Measurements from ENCODE around the gene SLC12A8.

Gene SLC12A8

GRCh38 chr3:125186261-125186787 is 26.2 kb downstream of the SLC12A8 start:
- peak; percentile 35 for DNase-seq

- DNase-seq = no peak
These were observed 26.7 kb downstream of the SLC12A8 start for GRCh38 chr3:125185805-125186204.

- no peak for DNase-seq
These were observed 32.7 kb downstream of the SLC12A8 start for GRCh38 chr3:125179884-125180240.

DNA sequence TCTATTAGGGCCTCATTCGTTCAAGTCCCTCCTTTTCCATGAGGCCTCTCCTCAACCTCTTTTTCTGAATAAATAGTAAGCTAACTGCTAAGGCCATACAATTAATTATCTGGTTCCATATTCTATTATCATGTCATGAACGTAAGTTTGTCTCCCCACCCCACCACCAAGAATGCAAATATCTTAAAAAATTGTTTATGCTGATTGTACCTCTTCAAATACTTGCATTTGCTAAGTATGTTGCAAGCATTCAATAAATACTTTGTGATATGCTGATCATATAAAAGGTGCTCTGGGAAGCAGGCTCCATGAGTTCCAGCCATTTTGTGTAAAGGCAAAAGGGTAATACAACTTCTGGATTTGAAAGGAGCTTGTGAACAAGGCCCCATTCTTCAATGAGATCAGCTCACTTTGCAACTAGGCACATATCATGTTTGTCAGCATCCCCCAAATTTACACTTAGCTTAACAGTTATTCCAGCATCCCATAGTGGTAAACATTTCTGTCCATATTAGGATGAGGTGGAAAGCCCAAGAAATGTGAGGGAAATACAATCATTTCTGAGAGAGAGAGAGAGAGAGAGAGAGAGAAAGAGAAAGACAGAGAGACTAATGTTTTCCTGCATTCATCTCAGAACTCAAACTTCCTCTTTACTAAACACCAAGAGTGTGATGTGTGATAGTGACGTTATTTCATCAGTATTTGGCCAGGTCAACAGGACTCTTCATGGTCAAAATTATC is 33.2 kb downstream of the SLC12A8 start:
- DNase-seq = no peak

DNA sequence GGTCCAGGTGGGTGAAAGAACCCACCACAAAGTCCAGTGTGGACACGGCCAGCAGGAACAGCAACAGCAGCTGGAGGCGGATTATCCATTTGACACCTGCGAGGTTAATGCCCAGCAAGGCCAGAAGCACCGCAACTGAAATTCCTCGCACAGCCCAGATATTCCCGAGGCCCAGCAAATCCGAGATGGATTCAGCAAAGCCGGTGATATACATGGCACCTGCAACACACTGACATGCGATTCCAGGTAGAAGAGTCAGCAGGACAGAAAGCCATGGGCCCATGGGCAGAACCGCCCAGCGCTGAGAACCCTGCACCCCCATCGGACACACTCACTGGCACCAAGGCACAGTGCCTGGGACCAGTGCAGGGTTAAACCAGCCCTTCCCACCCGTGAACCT is 34.8 kb downstream of the SLC12A8 start:
- no peak for DNase-seq

GRCh38 chr3:125175295-125176078 is 37.1 kb downstream of the SLC12A8 start:
- no peak for DNase-seq

DNA sequence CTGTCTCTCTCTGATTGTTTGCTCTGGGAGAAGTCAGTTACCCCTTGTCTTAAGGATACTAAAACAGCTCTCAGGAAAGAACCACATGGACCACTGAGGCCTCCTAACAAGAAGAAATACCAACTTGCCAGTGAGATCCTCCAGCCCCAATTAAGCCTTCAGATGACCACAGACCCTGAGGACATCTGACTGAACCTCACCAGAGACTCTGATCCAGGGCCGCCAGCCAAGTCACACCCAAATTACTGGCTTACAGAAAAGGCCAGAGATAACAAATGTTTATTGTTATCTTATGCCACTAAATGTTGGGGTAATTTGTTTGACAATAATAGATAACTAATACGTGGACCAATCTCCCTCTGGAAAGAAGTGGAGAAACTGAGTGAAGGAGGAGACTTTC is 40.2 kb downstream of the SLC12A8 start:
- no peak for DNase-seq

DNA sequence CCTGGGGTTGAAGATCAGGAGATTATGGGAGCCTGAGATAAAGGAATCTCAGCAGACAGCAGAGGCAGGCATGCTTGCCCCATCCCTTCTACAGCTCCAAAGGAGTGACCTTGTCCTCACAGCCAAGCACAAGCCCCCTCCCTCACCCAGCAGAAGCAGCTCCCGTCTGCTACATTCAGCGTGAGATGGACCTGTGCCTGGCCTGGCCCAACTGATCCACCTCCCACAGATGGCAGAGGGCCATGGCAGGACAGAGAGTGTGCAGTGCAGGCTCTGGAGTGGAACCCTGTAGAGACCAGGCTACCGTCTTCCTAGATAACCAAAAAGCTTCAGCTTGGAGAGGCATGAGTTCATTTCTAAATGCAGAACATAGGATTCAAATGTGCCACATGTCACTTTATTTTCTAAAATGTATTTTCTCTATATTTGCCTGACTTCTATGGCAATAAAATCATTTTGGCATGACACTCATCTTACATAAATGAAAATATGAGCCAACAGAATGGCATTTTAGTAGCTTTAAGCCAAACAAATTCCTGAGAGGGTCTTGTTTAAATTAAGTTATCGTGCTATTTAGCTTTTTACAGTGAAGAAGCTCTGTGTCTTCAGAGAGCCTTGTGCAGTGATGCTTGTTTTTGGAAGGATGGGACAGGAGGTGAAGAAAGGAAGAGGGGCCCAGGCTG is 43.7 kb downstream of the SLC12A8 start:
- peak; percentile 56 for DNase-seq

DNA sequence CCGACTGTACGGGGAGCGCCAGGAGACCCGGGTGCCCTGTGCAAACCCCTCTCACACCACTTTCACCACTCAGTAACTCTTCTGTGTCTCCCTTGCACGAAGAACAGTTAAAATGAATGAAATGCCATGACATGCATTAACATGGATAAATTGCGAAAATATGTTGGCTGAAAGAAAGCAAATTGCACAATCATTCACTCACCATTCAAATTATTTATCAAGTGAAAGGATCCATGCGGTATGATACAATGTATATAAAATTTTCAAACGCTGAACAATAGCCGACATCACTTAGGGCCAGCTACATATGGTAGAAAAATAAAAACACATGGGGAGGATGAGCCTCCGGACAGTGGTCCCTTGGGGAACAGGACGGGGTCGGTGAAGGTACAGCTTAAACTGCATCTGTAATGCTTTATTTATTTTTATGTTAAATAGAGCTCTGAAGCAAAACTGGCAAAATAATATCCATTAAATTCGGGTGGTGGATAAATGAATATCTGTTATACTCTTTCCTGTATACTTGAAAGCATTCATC is 45.9 kb downstream of the SLC12A8 start:
- DNase-seq = peak; percentile 83

DNA sequence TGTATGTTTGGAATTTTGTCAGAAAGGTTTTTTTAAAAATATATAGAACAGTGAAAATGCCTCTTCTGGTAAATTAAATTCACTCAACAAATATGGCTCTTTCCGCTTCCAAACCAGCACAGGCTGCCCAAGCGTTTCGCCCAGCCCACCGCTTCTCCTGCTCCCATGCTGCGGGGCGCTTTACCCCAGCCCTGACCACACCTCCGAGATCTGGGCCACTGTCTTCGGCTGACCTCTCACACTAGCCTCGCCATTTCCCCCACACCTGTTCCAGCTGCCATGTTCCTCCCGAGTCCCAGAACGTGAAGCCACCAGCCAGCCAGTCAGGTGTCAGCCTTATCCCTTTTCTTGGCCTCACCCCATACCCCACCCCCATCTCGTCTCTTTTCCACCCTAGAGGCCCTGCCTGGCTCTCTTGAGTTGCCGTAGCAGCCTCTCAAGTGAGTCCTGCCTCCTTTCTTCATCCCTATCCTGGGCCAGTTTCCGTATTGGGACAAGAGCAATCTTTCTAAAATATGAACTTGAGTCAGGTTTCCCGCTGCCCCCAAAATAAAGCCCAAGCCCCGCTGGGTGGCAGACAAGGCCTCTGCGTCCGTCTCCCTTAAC is 46.5 kb downstream of the SLC12A8 start:
- DNase-seq = no peak

DNA sequence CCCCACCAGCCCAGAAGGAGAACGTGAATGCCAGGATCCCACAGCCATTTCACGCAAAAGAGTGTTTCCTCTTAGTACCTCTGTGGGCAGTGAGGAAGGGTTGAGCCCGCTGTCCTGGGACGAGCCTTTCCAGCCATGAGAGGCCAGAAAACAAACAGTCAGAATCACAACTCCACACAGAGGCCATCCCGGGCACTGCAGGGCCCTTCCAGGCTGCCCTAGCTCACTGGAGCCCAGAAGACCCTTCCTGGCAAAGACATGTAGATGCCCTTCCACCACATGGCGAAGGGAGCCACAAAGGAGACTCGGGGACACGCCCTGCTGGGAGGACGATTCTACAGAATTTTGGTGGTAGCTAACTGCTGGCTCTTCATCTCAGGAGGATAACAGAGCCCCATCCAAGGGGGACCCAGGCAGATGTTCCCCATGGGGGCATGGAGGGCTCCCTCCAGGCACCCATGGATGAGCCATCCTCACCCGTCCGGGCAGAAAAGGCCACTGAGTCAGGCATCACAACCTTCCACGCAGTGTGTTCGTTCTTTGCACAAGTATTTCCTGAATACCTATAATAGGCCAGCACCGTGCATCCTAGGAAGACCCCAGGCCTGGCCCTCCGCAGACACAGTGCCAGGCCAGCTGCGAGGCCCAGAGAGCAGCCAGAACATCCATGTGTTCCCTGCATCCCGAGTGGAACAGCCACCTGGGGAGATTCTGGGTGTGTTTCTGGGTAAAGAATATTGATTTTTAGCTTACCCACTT is 47.2 kb downstream of the SLC12A8 start:
- peak; percentile 51 for DNase-seq

- no peak for DNase-seq
These were observed 48.6 kb downstream of the SLC12A8 start for GRCh38 chr3:125163739-125164601.

GRCh38 chr3:125161607-125162219 is 50.8 kb downstream of the SLC12A8 start:
- DNase-seq = no peak

DNA sequence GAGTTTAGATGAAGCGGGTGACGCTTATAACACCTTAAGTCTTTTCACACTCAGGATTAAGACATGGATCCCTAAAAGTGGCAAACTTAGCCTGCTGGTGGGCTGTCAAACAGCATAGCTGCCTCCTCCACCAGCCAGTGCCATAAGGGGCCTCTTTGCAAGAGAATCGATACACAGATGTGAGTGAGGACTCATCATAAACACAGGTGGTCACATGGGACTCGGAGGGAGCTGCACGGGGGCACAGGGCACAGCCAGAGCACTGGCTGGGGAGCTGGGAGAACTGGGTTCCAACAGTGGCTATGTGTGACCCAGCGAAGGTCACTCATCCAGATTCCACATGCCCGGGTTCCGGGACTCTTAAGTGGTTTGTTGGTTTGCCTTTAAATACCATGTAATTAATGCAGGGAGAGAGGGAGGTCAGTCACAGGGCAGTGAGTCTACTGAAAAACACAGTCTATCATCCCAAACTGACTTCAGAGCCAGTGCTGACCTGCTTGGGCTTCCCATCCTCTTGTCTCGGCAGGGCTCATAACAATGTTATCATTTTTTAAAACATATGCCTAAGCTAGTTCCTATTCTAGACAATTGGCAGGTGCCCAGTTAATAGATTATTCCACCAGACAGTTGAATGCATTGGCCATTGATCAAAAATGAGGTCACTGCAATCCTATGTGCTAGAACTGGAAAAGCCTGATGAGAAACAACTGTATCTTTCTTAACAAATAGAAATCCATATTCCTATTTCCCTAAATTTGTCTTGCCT is 51.8 kb downstream of the SLC12A8 start:
- peak; percentile 89 for DNase-seq

DNA sequence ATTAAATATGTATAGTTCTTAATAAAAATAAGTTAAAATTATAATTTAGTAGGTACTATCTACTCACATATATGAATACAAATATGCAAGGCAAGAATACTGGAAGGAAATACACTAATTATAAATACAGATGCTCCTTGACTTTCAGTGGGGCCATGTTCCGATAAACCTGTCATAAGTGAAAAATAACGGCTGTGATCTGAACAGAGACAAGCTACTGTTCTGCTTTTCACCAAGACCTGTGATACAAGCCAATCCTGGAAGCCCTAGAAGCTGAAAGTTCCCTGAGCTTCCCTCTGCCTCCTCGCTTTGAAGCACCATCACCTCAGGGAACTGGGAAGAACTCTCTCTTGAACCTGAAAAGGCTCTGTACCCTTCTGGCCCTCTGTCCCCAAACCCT is 55.4 kb downstream of the SLC12A8 start:
- DNase-seq = no peak

DNA sequence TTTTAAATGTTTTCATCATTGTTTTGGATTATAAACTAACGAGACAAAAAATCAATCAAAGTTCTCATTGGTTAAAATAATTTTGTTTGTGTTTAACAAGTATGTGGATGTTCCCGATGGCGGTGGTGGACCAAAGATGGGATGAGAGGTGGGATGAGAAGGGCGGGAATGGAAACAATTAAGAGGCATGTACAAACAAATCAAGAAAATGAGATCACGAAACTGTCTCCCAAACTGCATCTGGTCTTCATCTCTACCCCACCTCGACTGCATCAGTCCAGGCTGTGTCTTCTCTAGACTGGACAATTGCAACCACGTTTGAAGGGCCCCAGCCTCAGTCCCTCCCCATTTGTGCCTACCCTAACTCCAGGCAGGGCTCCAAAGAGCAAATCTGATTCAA is 56.1 kb downstream of the SLC12A8 start:
- DNase-seq = no peak

DNA sequence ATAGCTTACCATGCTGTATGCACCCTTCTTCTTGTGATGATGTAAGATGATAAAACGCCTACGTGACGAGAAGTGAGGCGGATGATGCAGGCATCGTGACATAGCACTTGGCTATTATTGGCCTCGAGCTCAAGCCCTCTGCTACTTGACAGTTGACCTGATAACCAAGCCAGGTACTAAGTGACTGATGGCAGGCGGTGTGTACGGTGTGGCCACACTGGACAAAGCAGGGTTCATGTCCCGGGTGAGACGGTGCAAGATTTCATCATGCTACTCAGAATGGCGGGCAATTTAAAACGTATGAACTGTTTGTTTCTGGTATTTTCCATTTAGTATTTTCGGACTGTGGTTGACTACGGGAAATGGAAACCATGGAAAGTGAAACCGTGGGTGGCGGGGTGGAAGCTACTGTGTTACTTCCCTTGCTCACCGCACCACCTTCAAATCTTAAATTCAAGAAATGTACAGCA is 57.7 kb downstream of the SLC12A8 start:
- DNase-seq = no peak

- no peak for DNase-seq
These were observed 58.4 kb downstream of the SLC12A8 start for GRCh38 chr3:125154110-125154509.

GRCh38 chr3:125152951-125153350 is 59.6 kb downstream of the SLC12A8 start:
- DNase-seq = no peak

DNA sequence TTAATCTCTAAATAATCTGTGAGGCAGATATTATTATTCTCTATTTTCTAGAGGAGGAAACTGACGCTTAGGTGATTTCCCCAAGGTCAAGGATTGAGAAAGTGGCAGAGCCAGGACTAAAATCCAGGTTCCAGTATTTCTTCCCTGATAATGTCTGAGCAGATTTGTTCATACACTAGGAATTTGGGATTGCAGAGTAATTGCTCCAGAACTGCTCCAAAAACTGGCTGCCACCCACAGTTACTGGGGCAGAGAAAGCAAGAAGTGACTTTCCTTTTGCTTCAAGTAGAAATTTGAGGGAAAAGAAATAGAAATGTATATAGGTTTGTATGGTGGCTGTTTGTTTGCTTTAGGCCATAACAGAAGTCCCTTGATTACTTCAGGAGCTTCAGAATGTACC is 60.6 kb downstream of the SLC12A8 start:
- peak; percentile 74 for DNase-seq
